Measurements from ENCODE around the gene FBN1.

The FBN1 gene

DNA sequence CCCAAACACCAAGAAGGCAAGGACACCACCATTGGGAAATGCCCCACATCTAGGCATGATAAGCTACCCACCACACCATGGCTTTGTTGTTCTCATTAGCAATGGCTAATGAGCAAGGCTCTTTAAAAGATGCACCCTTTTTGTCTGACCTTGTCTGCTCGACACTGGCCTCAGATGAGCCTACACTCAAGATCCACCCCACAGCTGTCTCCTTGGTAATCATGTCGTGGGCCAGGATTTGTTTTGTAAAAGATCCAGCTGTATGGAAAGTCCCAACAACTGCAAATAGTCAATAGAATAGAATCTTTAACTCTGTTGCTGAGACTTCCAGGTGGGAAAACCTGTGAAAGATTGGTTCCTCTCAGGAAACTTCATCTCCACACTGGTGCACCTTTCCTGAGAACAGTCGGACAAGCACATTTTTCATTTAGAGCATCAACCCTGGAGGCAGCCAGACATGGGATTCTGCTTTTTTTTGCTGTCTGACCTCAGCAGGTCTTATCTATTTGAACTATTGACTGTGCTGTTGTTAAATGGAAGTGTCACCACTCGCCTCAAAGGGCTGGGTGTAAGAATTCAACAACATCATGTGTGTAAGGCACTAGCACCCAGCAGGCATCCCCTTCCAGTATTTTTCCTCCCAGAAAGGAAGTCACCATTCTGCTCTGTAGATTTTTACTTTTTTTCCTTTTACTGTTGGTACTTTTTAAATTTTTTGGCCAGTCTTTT, 278.8 kb downstream of the FBN1 start:
- no peak for DNase-seq (ENCODE audit: low spot score)

DNA sequence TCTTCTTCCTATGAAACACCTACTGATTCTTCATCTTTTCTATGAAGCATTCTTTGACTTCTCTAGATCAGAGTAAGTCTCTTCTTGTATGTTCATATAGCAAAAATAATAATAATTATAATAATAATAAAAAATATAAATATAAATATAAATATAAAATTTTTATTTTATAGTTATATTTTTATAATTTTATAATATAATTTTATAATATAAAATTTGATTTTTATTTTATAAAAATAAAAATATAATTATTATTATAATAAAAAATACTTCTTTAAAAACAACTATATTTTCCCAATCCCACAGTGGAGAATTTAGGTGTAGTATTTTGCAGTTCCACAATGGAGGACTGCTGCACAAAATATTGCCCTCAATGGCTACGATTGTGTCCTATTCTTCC, 279.9 kb downstream of the FBN1 start:
- DNase-seq (ENCODE audit: low spot score) = no peak

DNA sequence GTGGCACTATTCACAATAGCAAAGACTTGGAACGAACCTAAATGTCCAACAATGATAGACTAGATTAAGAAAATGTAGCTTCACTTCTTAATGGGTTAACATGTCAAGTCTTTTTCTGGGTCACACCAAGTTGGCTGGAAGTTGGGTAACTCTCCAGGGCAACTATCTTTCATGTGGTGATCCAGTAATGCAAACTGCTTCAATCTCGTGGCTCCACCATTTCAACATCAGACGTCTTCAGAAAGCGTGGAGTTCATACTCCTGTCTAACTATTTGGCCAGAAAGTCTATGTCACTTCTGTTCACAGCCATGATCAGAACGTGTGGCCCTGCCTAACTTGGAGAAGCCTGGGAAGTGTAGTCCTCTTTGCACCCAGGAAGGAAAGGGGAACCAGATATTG, 282.0 kb downstream of the FBN1 start:
- no peak for DNase-seq (ENCODE audit: low spot score)

DNA sequence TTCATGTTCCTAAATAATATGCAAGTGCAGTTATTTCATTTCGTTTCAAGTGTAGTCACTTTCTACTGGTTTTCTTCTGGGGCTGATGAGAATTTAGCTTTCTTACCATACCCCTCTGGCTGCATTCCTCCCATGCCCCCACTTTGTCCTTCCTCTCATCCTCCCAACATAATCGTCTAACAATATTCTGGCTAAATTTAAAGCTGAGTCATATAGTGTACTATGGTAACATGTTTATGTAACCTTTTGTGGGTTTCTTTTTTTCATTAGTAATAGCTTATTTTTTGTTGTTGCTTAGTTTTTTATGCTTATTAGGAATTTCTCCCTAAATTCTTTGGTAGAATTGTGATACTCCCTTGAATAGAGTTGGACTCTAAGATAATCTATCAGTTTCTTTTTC, 283.8 kb downstream of the FBN1 start:
- no peak for DNase-seq (ENCODE audit: low spot score)

DNA sequence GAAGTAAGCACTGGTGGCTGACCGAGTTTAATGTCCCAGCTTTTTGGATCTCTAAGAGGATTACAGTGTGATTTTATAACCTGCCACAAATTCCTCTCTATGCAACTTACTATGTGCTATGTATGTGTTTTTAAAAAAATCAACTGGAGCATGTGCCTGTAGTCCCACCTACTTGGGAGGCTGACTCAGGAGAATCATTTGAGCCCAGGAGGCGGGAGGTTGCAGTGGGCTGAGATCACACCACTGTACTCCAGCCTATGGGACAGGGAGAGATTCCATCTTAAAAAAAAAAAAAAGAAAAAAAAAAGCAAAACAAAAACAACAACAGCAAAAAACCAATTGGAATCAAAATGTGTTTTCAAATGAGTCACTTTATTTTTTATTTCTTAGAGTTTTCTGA, 284.7 kb downstream of the FBN1 start:
- no peak for DNase-seq (ENCODE audit: low spot score)
